ENCODE results near the gene TMEM212.

- TF ChIP-seq CTCF (optimal IDR thresholded peaks at IDR 0.05 in 1 of 3, IDR thresholded peaks at IDR 0.05 in 1 of 3, conservative IDR thresholded peaks at IDR 0.05 in 1 of 3; ENCODE audit: extremely low read depth in 1 of 3, insufficient read depth in 2 of 3, low read length in 3 of 3) (no peak), EZH2 (IDR thresholded peaks at IDR 0.05; ENCODE audit: low read length) (no peak)
These were observed 38.3 kb upstream of the TMEM212 start for GRCh38 chr3:171804618-171805389.
